ELF-1 (cell line): ENCODE measurements around the gene SIRT4.
A peak's percentile ranks its signal among the peaks of the same experiment; 100 is the strongest.

Experiments used
- DNase-seq: peaks from one replicate; pipeline ENCODE4 v3.0.0-alpha.2; 2016; ENCODE audit warnings: low read depth, low spot score

SIRT4 gene

DNA sequence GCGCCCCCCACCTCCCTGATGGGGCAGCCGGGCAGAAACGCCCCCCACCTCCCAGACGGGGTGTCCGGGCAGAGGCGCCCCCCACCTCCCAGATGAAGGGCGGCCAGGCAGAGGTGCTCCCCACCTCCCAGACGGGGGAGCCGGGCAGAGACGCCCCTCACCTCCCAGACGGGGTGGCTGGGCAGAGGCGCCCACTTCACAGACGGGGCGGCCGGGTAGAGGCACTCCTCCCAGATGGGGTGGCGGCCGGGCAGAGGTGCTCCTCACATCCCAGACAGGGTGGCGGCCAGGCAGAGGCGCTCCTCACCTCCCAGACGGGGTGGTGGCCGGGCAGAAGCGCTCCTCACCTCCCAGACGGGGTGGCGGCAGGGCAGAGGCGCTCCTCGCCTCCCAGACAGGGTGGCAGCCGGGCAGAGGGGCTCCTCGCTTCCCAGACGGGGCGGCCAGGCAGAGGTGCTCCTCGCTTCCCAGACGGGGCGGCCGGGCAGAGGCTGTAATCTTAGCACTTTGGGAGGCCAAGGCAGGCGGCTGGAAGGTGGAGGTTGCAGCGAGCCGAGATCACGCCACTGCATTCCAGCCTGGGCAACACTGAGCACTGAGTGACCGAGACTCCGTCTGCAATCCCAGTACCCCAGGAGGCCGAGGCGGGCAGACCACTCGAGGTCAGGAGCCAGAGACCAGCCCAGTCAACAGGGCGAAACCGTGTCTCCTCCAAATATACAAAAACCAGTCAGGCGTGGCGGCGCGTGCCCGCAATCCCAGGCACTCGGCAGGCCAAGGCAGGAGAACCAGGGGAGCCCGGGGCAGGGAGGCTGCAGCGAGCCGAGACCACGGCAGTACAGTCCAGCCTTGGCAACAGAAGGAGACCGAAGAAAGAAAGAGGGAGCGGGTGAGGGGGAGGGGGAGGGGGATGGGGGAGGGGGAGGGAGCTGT, 23.7 kb upstream of the SIRT4 start:
- no peak for DNase-seq

DNA sequence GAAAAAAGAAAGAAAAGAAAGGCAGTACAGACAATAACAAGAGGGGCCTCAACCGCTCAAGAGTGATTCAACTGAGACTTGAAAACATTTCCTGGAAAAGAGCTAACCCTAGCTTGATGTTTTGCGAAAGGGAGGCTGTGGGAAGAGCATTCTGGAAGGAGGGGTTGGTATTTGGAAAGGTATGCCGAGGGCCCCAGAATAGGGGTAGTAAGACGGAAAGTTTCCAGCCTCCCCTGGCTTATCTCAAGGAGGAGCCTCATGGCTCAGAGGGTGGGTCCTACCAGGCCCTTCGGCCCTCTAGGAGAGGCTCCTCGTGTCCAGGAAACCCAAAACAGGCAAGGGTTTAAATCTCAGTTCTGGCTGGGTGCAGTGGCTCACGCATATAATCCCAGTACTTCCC, 18.8 kb upstream of the SIRT4 start:
- DNase-seq = peak; percentile 80

GRCh38 chr12:120284381-120284780, 17.7 kb upstream of the SIRT4 start:
- DNase-seq = no peak

GRCh38 chr12:120286768-120287490, 15.2 kb upstream of the SIRT4 start:
- DNase-seq = peak; percentile 60

DNA sequence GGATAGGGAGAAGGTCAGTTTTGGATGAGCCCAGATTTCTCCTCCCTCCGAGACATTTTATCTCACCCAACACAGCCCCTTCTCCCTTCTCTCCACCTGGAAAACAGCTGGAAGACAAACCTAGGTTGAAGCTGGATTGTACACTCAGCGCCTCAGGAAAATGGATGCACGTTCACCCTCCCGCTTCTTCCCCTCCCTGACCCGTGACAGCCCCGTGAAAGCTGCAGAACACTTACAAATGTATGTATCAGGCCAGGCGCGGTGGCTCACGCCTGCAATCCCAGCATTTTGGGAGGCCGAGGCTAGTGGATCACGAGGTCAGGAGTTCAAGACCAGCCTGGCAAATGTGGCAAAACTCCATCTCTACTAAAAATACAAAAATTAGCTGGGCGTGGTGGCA, 14.6 kb upstream of the SIRT4 start:
- DNase-seq = no peak

GRCh38 chr12:120290609-120291305, 11.4 kb upstream of the SIRT4 start:
- peak; percentile 85 for DNase-seq

GRCh38 chr12:120292411-120292660, 9.8 kb upstream of the SIRT4 start:
- DNase-seq = no peak

DNA sequence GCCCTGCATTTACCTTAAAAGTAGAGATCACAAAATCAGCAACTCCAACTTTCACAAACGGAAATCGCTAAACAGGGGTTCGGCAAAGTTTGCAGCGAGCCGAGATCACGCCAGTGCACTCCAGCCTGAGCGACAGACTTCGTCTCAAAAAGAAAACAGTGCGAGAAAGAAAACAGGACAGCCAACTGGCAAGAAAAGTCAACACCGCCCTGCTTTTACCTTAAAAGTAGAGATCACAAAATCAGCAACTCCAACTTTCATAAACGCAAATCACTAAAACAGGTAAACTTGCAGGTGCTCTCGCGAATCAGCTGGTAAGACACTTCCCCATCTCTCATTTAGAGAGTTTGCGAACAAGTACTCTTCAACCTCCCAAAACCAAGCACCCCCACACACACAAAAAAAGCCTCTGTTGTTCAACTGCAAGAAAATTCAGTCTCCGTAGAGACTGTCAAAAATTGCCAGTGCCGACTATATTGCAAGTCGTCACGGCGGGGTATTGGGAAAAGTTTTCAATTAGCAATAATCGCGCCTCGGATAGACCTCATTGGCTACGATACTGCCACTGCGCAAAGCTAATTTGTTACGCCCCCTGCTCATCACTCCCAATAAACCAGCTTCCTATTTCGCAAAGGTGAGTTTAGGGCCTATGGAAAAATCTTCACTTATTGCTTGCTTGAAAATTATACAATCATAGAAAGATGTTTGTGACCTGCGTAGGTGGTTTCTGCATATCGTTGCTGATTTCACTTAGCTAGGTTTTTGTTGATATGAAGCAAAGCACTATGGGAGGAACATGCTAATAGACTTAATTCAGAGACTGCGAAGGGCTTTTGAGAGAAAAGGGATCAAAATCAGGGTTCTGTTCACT, 9.2 kb upstream of the SIRT4 start, which contains the start of gene RNU4-1:
RNU4-1 (minus strand) TSS at position 577 of the 871 bp plus-strand sequence.
- peak; percentile 96 for DNase-seq

- DNase-seq = peak; percentile 70
Observed at GRCh38 chr12:120314220-120314619, 12.1 kb downstream of the SIRT4 start.

DNA sequence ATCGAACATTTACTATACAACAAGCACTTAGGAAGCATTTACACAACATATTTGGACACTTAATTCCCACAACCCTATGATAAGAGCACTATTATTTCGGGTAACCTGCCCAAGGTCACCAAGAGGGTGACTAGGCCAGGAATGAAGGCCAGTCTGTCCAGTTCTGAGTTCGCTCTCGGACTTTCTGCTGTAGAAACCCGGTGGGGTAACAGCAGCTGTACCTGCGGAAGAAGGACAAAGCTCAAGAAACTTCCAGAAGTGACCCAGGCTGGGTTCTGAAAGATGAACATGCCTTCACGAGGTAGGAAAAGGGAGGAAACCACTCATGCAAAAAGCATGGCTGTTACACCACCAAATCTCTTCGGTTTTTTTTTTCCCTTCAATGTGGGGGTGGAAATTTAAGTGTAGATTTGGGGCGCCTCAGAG, 14.7 kb downstream of the SIRT4 start:
- no peak for DNase-seq

- DNase-seq = peak; percentile 100
Observed at GRCh38 chr12:120317224-120318105, 15.3 kb downstream of the SIRT4 start.

- no peak for DNase-seq
Observed at GRCh38 chr12:120321382-120322202, 19.5 kb downstream of the SIRT4 start.

- no peak for DNase-seq
Observed at GRCh38 chr12:120323772-120324171, 21.7 kb downstream of the SIRT4 start.

DNA sequence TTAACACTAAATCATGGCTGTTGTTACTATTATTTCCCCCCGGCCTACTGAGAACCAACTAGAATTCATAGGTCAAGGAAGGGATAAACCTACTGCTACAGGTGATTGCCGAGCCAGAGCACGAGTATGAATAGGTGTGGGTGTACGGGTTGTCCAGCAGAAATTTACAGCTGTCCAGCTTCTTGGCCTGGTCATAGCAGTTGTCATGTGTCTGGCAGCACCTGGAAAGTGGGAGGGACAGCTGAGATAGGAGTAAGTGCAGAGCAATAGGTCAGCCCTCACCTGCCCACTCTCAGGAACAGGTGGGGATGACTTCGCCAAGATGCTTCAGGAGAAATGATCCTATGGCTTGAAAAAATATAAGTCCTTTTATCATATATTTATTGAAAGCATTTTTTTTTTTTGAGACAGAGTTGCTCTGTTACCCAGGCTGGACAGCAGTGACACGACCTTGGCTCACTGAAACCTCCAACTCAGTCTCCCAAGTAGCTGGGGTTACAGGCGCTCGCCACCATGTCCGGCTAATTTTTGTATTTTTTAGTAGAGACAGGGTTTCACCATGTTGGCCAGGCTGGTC, 22.8 kb downstream of the SIRT4 start:
- DNase-seq = no peak

DNA sequence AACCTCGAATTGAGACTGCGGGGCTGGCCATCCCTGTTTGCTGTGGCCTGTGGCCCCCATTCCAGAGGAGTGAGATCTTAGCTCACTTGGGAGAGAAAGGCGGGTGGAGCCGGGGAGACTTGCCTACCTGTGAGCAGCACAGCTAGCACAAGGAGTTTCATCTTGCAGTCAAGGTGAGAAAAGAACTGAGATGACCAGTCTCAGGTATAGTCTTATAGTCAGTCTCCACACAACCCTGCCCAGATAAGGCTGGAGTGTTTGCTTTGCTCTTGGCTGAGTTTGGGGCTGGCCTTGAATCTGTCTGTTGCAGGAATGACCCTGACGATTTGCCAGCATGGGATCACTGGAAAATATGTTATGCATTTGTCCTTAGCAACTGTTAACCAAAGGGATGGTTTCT, 25.5 kb downstream of the SIRT4 start, which contains the start of gene PLA2G1B:
PLA2G1B (minus strand) TSS at position 187 of the 400 bp plus-strand sequence; CDS start at position 161, 26 bp downstream.
- no peak for DNase-seq

DNA sequence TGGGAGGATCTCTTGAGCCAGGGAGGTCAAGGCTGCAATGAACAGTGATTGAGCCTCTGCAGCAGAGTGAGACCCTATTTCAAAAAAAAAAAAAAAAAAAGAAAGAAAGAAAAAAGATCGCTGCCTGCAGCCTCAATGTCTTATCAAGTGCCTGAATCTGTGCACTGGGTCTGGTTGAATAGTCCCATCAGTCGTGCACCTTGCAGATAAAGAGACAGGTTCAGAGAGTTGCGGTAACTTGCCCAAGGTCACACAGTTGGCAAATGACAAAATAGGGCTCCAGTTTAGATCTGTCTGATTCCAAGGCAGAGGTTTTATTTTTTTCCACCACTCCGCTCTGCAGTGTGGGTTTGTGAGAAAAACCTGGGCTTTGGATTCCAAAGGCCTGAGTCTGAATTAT, 26.1 kb downstream of the SIRT4 start:
- no peak for DNase-seq

GRCh38 chr12:120331390-120331789, 29.3 kb downstream of the SIRT4 start:
- DNase-seq = no peak

DNA sequence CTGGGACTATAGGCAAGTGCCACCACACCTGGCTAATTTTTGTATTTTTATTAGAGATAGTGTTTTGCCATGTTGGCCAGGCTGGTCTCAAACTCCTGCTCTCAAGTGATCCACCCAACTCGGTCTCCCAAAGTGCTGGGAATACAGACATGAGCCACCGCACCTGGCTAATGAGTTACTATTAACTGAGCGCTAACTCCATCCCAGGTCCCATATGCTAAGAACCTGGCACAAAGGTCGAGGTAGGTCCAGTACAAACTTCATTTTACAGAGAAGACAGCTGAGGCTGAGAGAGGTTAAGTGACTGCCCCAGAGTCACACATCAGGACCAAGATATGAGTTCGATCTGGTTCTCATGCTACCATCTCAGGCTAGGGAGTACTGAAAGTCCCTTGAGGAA, 29.9 kb downstream of the SIRT4 start:
- DNase-seq = no peak

GRCh38 chr12:120332523-120332922, 30.4 kb downstream of the SIRT4 start:
- DNase-seq = no peak
